Endothelial cell of umbilical vein (primary cell): ENCODE data around the gene SLC27A4. TPM values are rescaled to one million over a fixed set of nuclear protein-coding genes. Genes with fewer than 3 reads are reported as not detected.

Experiments used
- BruUV-seq: library from RNA; stranded (reverse); fragments of 400-500 nt; replicated peaks from 2 replicates; lab custom pipeline; 2021; lab: Mats Ljungman, UMichigan
- CTCF ChIA-PET: fragments of 300-600, 350-600 bp; sonication (Branson Sonifier 250); formaldehyde crosslinking; loops from one replicate; lab custom pipeline; 2021; ENCODE audit warnings: antibody characterized with exemption, inconsistent platforms; lab: Charles Lee
- POLR2A ChIA-PET: fragments of 300-600, 350-600 bp; sonication (Branson Sonifier 250); formaldehyde crosslinking; loops from one replicate; lab custom pipeline; 2021; ENCODE audit warnings: antibody characterized with exemption, inconsistent platforms; lab: Charles Lee
- DNase-seq: peaks from one replicate; pipeline ENCODE4 v3.0.0-alpha.2; 2011; ENCODE audit warnings: low read depth, low spot score
- FAIRE-seq: peaks from 2 replicates; lab custom pipeline; 2011; peaks lifted over from hg19 to GRCh38; lab: Jason Lieb, UNC
- H2AFZ ChIP-seq: 2 replicates; pipeline ENCODE4 v1.6.0; 2012; ENCODE audit warnings: low read depth, low read length, control low read depth, inconsistent platforms
- H3K27ac ChIP-seq: 2 replicates; pipeline ENCODE4 v1.5.1; 2011; ENCODE audit warnings: low read depth, mild to moderate bottlenecking, control low read depth, low read length, moderate library complexity; ENCODE audit not compliant: insufficient read depth
- H3K27me3 ChIP-seq, 2 experiments: 2 replicates each; pipeline versions ENCODE4 v1.6.0 to v1.6.1; 2011; ENCODE audit warnings: low read length in 2 of 2, mixed read lengths in 1 of 2; ENCODE audit not compliant: control insufficient read depth in 2 of 2, insufficient read depth in 2 of 2
- H3K36me3 ChIP-seq, 2 experiments: 2 replicates in 1 of 2; 3 replicates in 1 of 2; pipeline ENCODE4 v1.5.1; 2011; ENCODE audit warnings: low read length in 2 of 2, mild to moderate bottlenecking in 1 of 2, moderate library complexity in 1 of 2; ENCODE audit not compliant: control insufficient read depth in 2 of 2, insufficient read depth in 2 of 2; ENCODE audit errors: extremely low read depth in 1 of 2
- H3K4me1 ChIP-seq: 3 replicates; pipeline ENCODE4 v1.5.1; 2011; ENCODE audit warnings: mild to moderate bottlenecking, low read length; ENCODE audit not compliant: control insufficient read depth, insufficient read depth; ENCODE audit errors: extremely low read depth
- H3K4me2 ChIP-seq: 2 replicates; pipeline ENCODE4 v1.6.1; 2011; ENCODE audit warnings: low read length, control low read depth, mixed read lengths; ENCODE audit not compliant: insufficient read depth
- H3K4me3 ChIP-seq, 3 experiments: fragments of 200-600 bp in 1 of 3; sonication (generic), shearing (Covaris generic) in 1 of 3; replicated peaks in 1 of 3; 2 replicates each; pipeline ENCODE4 v1.5.1; 2011 to 2016; ENCODE audit warnings: control low read depth in 3 of 3, low read length in 3 of 3, mild to moderate bottlenecking in 2 of 3, inconsistent platforms in 1 of 3, low read depth in 1 of 3, moderate library complexity in 1 of 3; ENCODE audit not compliant: insufficient read depth in 1 of 3
- H3K79me2 ChIP-seq: 2 replicates; pipeline ENCODE4 v1.6.0; 2012; ENCODE audit warnings: low read length, inconsistent platforms; ENCODE audit not compliant: control insufficient read depth, insufficient read depth
- H3K9ac ChIP-seq: replicated peaks from 2 replicates; pipeline ENCODE3; 2011; ENCODE audit warnings: low read length, control low read depth; ENCODE audit not compliant: insufficient read depth; ENCODE audit errors: extremely low read depth
- H3K9me1 ChIP-seq: replicated peaks from 3 replicates; pipeline ENCODE4 v1.6.0; 2011; ENCODE audit warnings: mild to moderate bottlenecking, low read length; ENCODE audit not compliant: control insufficient read depth, insufficient read depth; ENCODE audit errors: extremely low read depth
- H3K9me3 ChIP-seq: replicated peaks from 2 replicates; pipeline ENCODE4 v1.5.1; 2012; ENCODE audit warnings: low read length, inconsistent platforms; ENCODE audit not compliant: control insufficient read depth, insufficient read depth
- H4K20me1 ChIP-seq: replicated peaks from 2 replicates; pipeline ENCODE3; 2011; ENCODE audit warnings: mild to moderate bottlenecking, low read length; ENCODE audit not compliant: control insufficient read depth, insufficient read depth; ENCODE audit errors: extremely low read depth
- CTCF ChIP-seq, 2 donors: IDR thresholded peaks; 1 replicate in 1 of 2; 2 replicates in 1 of 2; pipeline ENCODE4 v1.5.1; 2011; ENCODE audit warnings: low read length in 2 of 2, mild to moderate bottlenecking in 2 of 2, moderate library complexity in 2 of 2, control low read depth in 1 of 2, inconsistent platforms in 1 of 2, low read depth in 1 of 2; ENCODE audit not compliant: insufficient read depth in 1 of 2; ENCODE audit errors: extremely low read depth in 1 of 2
- EZH2 ChIP-seq: IDR thresholded peaks from 2 replicates; pipeline ENCODE4 v1.6.1; 2012; ENCODE audit warnings: borderline replicate concordance, low read depth, mild to moderate bottlenecking, moderate library complexity, low read length, inconsistent platforms; ENCODE audit not compliant: severe bottlenecking
- FOS ChIP-seq: IDR thresholded peaks from 2 replicates; pipeline ENCODE4 v1.6.1; 2011; ENCODE audit warnings: mild to moderate bottlenecking, low read length, moderate library complexity, borderline replicate concordance; ENCODE audit not compliant: insufficient read depth
- GATA2 ChIP-seq: IDR thresholded peaks from 2 replicates; pipeline ENCODE4 v1.7.0; 2011; ENCODE audit warnings: low read depth, mild to moderate bottlenecking, moderate library complexity, mixed read lengths, low read length; ENCODE audit not compliant: insufficient read length, insufficient read depth
- JUN ChIP-seq: IDR thresholded peaks from 2 replicates; pipeline ENCODE4 v1.6.1; 2011; ENCODE audit warnings: borderline replicate concordance, low read depth; ENCODE audit not compliant: insufficient read length, insufficient read depth
- MYC ChIP-seq: IDR thresholded peaks from one replicate; pipeline ENCODE4 v1.6.1; 2011; ENCODE audit warnings: mild to moderate bottlenecking, low read depth, low read length
- POLR2A ChIP-seq: IDR thresholded peaks from 2 replicates; pipeline ENCODE4 v1.6.1; 2012; ENCODE audit warnings: low read depth, mild to moderate bottlenecking, control low read depth, low read length
- POLR2AphosphoS5 ChIP-seq: IDR thresholded peaks from 2 replicates; pipeline ENCODE4 v1.6.1; 2012; ENCODE audit warnings: low read depth, mild to moderate bottlenecking, control low read depth, low read length, moderate library complexity; ENCODE audit not compliant: insufficient read depth
- dilution Hi-C: fragments of 300-500 bp; cut with MboI; formaldehyde crosslinking; loops from one replicate; pipeline ENCODE4 v1.15.0; 2019; ENCODE audit warnings: low sequenced_read_pairs; ENCODE audit not compliant: extremely low pct_ligation_motif_present
- intact Hi-C: fragments of 100-400 bp; cut with micrococcal nuclease; formaldehyde crosslinking; loops from one replicate; pipeline ENCODE4 v1.10.0; 2022
- polyA plus RNA-seq, 4 experiments: library from polyadenylated mRNA; depleted of rRNA in 3 of 4; stranded (reverse) in 3 of 4; unstranded in 1 of 4; fragments of >200 nt; gene quantifications; 2 replicates each; pipeline versions ENCODE4 v1.2.1 to v1.2.3, GENCODE V29; 2011 to 2012; ENCODE audit warnings: missing spikeins in 1 of 4
- total RNA-seq: library from RNA; stranded (reverse); gene quantifications from 2 replicates; pipeline ENCODE4 v1.2.3, GENCODE V29; 2021
- TF ChIP-seq, protein P1 (sequence below): IDR thresholded peaks from 2 replicates; pipeline ENCODE4 v1.6.1; 2011; ENCODE audit not compliant: insufficient read depth, insufficient read length

SLC27A4 gene
- total and polyA plus RNA-seq, 2 donors (not counting 3 experiments of a cell fraction or from before 2014, with no cell fraction given), result 29.9 to 35.0 TPM

GRCh38 chr9:128343855-128344254 lies 3.5 kb downstream of the SLC27A4 start:
- ChIA-PET POLR2A (no interaction called here), CTCF (interaction anchor here (0.9 kb wide), 1 partner anchor 19 kb away, joined by 3 read pairs; no protein-coding TSS in a partner anchor)
- H3K9ac ChIP-seq, result no peak overlapping the region
- FAIRE-seq, result no peak
- no peak overlapping the region for H3K4me2 ChIP-seq
- peaks cover 2 to 33% of the 10 kb centered on the region in 2 experiments for H3K36me3 ChIP-seq
- no peak overlapping the region for H3K27ac ChIP-seq
- H3K4me3 ChIP-seq, result no peak overlapping the region
- H4K20me1 ChIP-seq, result no peaks in the 10 kb centered on the region
- intact Hi-C loops (loop anchor here (5.0 kb wide), 1 partner anchor 162 kb away; no protein-coding TSS in a partner anchor), dilution Hi-C loops (no loop called here)
- H3K4me1 ChIP-seq, result peaks cover 7% of the 10 kb centered on the region
- TF ChIP-seq EZH2 (no peak), MYC (no peak), POLR2AphosphoS5 (no peak), CTCF (IDR thresholded peaks at IDR 0.05; ENCODE audit: extremely low read depth in 1 of 2, insufficient read depth in 1 of 2, low read depth in 1 of 2, low read length in 2 of 2) (no peak), POLR2A (no peak), FOS (no peak), JUN (no peak), GATA2 (no peak)
- TF ChIP-seq, protein P1, sequence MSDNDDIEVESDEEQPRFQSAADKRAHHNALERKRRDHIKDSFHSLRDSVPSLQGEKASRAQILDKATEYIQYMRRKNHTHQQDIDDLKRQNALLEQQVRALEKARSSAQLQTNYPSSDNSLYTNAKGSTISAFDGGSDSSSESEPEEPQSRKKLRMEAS, result no peak
- DNase-seq, result no peak
- H3K9me3 ChIP-seq, result no peaks in the 10 kb centered on the region
- peaks cover 6% of the 10 kb centered on the region for H3K79me2 ChIP-seq
- BruUV-seq, result no TSS peak
- no peaks in the 10 kb centered on the region for H3K9me1 ChIP-seq
- no peaks in the 10 kb centered on the region for H3K27me3 ChIP-seq
- H2AFZ ChIP-seq, result no peak overlapping the region
